ENCODE data around the gene CALHM5. TPM values are rescaled to one million over a fixed set of nuclear protein-coding genes. Genes with fewer than 3 reads are reported as not detected.

CALHM5 gene
- total RNA-seq, 1 experiment from 2014 or later, result not detected

DNA sequence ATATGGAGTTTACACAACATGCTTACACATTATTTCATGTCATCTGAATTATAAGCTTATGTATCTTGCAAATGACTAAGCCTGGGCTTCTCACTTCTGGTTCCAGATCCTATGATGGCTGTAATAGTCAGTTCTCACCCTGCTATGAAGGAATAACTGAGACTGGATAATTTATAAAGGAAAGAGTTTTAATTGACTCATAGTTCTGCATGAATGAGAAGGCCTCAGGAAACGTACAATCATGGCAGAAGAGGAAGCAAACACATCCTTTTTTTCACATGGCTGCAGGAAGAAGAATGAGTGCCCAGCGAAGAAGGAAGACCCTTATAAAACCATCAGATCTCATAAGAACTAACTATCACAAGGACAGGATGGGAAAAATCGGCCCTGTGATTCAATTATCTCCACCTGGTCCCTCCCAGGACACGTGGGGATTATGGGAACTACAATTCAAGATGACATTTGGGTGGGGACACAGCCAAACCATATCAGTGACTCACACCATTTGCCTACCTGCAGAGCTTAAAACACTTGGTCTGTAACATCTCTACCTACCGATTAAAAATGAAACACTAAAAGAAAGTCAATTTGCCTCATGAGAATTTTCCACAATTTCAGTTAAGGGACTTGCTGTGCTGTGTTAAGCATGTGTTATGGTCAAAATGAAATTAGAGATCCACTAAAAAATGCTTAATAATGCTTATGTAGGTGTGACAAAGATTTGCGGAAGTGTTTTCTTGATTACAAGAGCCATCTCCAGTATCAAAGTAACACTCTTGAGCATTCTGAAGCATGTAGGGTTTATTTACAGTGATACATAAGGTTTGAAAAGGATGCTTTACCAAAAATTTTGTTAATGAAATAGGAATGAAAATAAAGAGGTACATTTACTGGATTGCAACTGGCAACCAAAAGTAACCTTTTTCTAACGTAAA lies 57.6 kb downstream of the CALHM5 start:
- intact Hi-C loops (cut with micrococcal nuclease; ENCODE audit: unreplicated experiment), result no loop called here
- CTCF ChIA-PET, result interaction anchor here (0.6 kb wide), 1 partner anchor 176 kb away, joined by 3 read pairs; no protein-coding TSS in a partner anchor
- Histone ChIP-seq H3K36me3 (ENCODE audit: control insufficient read depth, insufficient read depth, low read length) (no peaks in the 10 kb centered on the region; the same call in none of the 2 replicates), H3K4me1 (ENCODE audit: control insufficient read depth, insufficient read depth, low read length) (peaks cover 22% of the 10 kb centered on the region), H3K27me3 (ENCODE audit: control insufficient read depth, insufficient read depth, low read length) (peaks cover 4% of the 10 kb centered on the region; the same call in 1 of the 2 replicates), H3K27ac (ENCODE audit: low read length) (no peak overlapping the region), H3K4me3 (ENCODE audit: low read depth in 2 of 2, low read length in 2 of 2) (no peak overlapping the region), H3K9me3 (ENCODE audit: control insufficient read depth, insufficient read depth, low read depth, low read length) (no peaks in the 10 kb centered on the region)
- TF ChIP-seq, protein P1, sequence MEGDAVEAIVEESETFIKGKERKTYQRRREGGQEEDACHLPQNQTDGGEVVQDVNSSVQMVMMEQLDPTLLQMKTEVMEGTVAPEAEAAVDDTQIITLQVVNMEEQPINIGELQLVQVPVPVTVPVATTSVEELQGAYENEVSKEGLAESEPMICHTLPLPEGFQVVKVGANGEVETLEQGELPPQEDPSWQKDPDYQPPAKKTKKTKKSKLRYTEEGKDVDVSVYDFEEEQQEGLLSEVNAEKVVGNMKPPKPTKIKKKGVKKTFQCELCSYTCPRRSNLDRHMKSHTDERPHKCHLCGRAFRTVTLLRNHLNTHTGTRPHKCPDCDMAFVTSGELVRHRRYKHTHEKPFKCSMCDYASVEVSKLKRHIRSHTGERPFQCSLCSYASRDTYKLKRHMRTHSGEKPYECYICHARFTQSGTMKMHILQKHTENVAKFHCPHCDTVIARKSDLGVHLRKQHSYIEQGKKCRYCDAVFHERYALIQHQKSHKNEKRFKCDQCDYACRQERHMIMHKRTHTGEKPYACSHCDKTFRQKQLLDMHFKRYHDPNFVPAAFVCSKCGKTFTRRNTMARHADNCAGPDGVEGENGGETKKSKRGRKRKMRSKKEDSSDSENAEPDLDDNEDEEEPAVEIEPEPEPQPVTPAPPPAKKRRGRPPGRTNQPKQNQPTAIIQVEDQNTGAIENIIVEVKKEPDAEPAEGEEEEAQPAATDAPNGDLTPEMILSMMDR (IDR thresholded peaks at IDR 0.05), result no peak
- TF ChIP-seq POLR2AphosphoS5 (IDR thresholded peaks at IDR 0.05; ENCODE audit: low read depth, low read length) (no peak), TCF7L2 (IDR thresholded peaks at IDR 0.05; ENCODE audit: low read depth, low read length) (no peak), SIN3A (IDR thresholded peaks at IDR 0.05; ENCODE audit: borderline replicate concordance, insufficient read depth, low read depth, low read length) (no peak)
- TF ChIP-seq, protein P2, sequence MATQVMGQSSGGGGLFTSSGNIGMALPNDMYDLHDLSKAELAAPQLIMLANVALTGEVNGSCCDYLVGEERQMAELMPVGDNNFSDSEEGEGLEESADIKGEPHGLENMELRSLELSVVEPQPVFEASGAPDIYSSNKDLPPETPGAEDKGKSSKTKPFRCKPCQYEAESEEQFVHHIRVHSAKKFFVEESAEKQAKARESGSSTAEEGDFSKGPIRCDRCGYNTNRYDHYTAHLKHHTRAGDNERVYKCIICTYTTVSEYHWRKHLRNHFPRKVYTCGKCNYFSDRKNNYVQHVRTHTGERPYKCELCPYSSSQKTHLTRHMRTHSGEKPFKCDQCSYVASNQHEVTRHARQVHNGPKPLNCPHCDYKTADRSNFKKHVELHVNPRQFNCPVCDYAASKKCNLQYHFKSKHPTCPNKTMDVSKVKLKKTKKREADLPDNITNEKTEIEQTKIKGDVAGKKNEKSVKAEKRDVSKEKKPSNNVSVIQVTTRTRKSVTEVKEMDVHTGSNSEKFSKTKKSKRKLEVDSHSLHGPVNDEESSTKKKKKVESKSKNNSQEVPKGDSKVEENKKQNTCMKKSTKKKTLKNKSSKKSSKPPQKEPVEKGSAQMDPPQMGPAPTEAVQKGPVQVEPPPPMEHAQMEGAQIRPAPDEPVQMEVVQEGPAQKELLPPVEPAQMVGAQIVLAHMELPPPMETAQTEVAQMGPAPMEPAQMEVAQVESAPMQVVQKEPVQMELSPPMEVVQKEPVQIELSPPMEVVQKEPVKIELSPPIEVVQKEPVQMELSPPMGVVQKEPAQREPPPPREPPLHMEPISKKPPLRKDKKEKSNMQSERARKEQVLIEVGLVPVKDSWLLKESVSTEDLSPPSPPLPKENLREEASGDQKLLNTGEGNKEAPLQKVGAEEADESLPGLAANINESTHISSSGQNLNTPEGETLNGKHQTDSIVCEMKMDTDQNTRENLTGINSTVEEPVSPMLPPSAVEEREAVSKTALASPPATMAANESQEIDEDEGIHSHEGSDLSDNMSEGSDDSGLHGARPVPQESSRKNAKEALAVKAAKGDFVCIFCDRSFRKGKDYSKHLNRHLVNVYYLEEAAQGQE (IDR thresholded peaks at IDR 0.05; ENCODE audit: insufficient read depth in 1 of 2, low read depth in 2 of 2, low read length in 1 of 2), result no peak
- in situ Hi-C loops (cut with HindIII; ENCODE audit: low pct_unique_long_range_greater_than_20kb, low sequenced_read_pairs), result no loop called here
- BruUV-seq (replicated peaks), result no TSS peak
- POLR2A ChIA-PET, result no interaction called here
- DNase-seq (ENCODE audit: low read depth, low spot score) (no peak), ATAC-seq (no peak)

DNA sequence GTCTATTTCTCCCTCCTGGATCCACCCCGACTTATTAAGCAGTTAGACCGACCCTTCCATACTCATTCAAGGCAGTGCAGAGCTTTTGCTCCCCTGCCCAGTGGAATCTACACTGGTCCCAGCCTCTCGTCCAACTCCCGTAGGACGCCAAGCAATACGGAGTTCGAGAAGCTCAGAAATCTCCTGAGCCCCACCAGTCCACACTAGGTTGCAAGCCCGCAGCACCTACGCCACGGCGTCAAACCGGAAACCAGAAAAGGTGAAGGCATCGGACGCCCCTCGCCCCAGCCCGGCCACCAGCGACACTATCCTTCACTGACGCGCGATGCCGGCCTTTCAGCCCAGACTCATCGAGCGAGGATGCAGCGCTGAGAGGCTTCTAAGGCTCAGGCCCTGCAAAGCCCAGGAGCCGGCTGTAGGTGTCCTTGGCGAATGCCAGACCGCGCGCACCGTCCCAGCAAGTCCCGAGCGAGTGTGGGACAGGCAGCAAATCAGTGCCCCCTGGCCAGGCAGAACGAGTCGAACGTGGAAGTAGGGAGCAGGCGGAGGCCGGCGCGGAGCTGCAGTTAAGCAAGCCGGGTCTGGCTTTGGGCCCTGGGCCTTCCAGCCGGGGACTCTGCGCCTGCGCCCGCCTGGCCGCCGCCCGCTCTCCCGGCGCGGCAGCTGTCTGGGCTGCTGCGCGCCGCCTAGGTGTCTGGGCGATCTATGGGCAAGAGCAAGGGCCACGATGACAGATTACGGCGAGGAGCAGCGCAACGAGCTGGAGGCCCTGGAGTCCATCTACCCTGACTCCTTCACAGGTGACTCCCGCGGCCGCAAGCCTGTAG lies 59.6 kb downstream of the CALHM5 start, which contains the start of gene RWDD1:
TSS of gene RWDD1 (plus strand) at position 649 of the 827 bp plus-strand sequence. CDS start at position 728, 79 bp downstream.
- BruUV-seq (replicated peaks), result no TSS peak
- Histone ChIP-seq H3K4me3 (ENCODE audit: low read depth in 2 of 2, low read length in 2 of 2) (peak within 1 kb of the TSS; percentile 83 to 97), H3K36me3 (ENCODE audit: control insufficient read depth, insufficient read depth, low read length) (peaks cover 2% of the 10 kb centered on the region), H3K27ac (ENCODE audit: low read length) (peak within 1 kb of the TSS; percentile 98), H3K9me3 (ENCODE audit: control insufficient read depth, insufficient read depth, low read depth, low read length) (no peaks in the 10 kb centered on the region), H3K27me3 (ENCODE audit: control insufficient read depth, insufficient read depth, low read length) (no peaks in the 10 kb centered on the region), H3K4me1 (ENCODE audit: control insufficient read depth, insufficient read depth, low read length) (peaks cover 22% of the 10 kb centered on the region)
- ChIA-PET CTCF (no interaction called here), POLR2A (interaction anchor here (0.6 to 0.9 kb wide), 3 partner anchors 8 to 480 kb away, joined by 3 to 5 read pairs (median 4); no protein-coding TSS in a partner anchor)
- peak; percentile 99 for DNase-seq (ENCODE audit: low read depth, low spot score)
- in situ Hi-C loops (cut with HindIII; ENCODE audit: low pct_unique_long_range_greater_than_20kb, low sequenced_read_pairs) (no loop called here), intact Hi-C loops (cut with micrococcal nuclease; ENCODE audit: unreplicated experiment) (no loop called here)
- peak; percentile 99 for ATAC-seq
- peak; percentile 96 for TF ChIP-seq SIN3A (IDR thresholded peaks at IDR 0.05; ENCODE audit: borderline replicate concordance, insufficient read depth, low read depth, low read length)
- peak; percentile 91 for TF ChIP-seq TCF7L2 (IDR thresholded peaks at IDR 0.05; ENCODE audit: low read depth, low read length)
- TF ChIP-seq, protein P2 (IDR thresholded peaks at IDR 0.05; ENCODE audit: insufficient read depth in 1 of 2, low read depth in 2 of 2, low read length in 1 of 2), result no peak
- peak; percentile 96 for TF ChIP-seq POLR2AphosphoS5 (IDR thresholded peaks at IDR 0.05; ENCODE audit: low read depth, low read length)
- TF ChIP-seq, protein P1 (IDR thresholded peaks at IDR 0.05), result no peak; the same call in 1 of the 2 replicates

Measured in Panc1 (cell line).